Measurements from ENCODE around the gene EYA2.

DNA sequence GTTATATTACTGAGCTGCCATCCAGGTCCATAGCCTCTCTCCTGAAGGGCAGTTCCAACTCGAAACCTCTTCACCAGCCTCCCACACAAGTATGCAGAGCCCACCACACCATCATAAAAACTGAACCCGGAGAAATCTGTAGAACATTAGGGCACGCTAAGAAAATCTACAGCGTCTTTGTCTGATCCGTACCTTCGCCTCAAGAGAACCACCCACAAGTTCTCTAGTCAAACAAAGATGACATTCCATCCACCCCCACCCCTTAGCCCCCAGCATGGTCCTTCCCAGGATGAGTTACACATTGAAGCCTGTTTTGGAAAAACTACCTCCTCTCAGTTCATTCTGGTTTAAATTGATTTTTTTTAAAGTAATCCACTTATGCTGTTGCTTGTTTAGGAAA lies 242.1 kb downstream of the EYA2 start:
- TF ChIP-seq, protein P1, sequence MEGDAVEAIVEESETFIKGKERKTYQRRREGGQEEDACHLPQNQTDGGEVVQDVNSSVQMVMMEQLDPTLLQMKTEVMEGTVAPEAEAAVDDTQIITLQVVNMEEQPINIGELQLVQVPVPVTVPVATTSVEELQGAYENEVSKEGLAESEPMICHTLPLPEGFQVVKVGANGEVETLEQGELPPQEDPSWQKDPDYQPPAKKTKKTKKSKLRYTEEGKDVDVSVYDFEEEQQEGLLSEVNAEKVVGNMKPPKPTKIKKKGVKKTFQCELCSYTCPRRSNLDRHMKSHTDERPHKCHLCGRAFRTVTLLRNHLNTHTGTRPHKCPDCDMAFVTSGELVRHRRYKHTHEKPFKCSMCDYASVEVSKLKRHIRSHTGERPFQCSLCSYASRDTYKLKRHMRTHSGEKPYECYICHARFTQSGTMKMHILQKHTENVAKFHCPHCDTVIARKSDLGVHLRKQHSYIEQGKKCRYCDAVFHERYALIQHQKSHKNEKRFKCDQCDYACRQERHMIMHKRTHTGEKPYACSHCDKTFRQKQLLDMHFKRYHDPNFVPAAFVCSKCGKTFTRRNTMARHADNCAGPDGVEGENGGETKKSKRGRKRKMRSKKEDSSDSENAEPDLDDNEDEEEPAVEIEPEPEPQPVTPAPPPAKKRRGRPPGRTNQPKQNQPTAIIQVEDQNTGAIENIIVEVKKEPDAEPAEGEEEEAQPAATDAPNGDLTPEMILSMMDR (IDR thresholded peaks at IDR 0.05), result no peak
- TF ChIP-seq POLR2A (IDR thresholded peaks at IDR 0.05) (no peak), POLR2AphosphoS5 (IDR thresholded peaks at IDR 0.05) (no peak)

Measured in breast epithelium (tissue), 3 donors.